Cardiac muscle cell (in vitro differentiated cells and primary cell): ENCODE data around the gene TSHZ1. TPM values are rescaled to one million over a fixed set of nuclear protein-coding genes. Genes with fewer than 3 reads are reported as not detected.

Experiments used
- DNase-seq, 2 donors: peaks; one replicate each; pipeline versions ENCODE4 v3.0.0 to v3.0.0-alpha.2; 2010 to 2017; ENCODE audit warnings: low read depth in 1 of 2, low spot score in 1 of 2
- H3K27ac ChIP-seq: fragments of 200-600 bp; sonication (generic); 2 replicates; pipeline ENCODE4 v1.5.1; 2016
- H3K27me3 ChIP-seq: fragments of 200-600 bp; sonication (generic); 2 replicates; pipeline ENCODE4 v1.6.0; 2016; ENCODE audit warnings: control low read depth
- H3K36me3 ChIP-seq: fragments of 200-600 bp; sonication (generic); 2 replicates; pipeline ENCODE4 v1.5.1; 2016; ENCODE audit warnings: control low read depth
- H3K4me1 ChIP-seq: fragments of 200-600 bp; sonication (generic); 2 replicates; pipeline ENCODE4 v1.8.1; 2017; ENCODE audit warnings: low read depth, mild to moderate bottlenecking, mixed run types
- H3K4me3 ChIP-seq: fragments of 200-600 bp; sonication (generic); 2 replicates; pipeline ENCODE4 v1.5.1; 2016; ENCODE audit warnings: mild to moderate bottlenecking
- H3K9me3 ChIP-seq: fragments of 200-600 bp; sonication (generic); 2 replicates; pipeline ENCODE4 v1.5.1; 2017; ENCODE audit warnings: low read depth, mild to moderate bottlenecking, control low read depth
- polyA plus RNA-seq: library from polyadenylated mRNA; unstranded; fragments of >200 nt; fragmentation: Nextera tagmentation; extraction: Ambion mirVana; gene quantifications from 2 replicates; pipeline ENCODE4 v1.2.1, GENCODE V29; 2016
- total RNA-seq: library from RNA; depleted of rRNA; stranded (reverse); fragments of >200 nt; gene quantifications from 2 replicates; pipeline ENCODE4 v1.2.3, GENCODE V29; 2016
- TF ChIP-seq, protein P1 (sequence below): IDR thresholded peaks from 2 replicates; pipeline ENCODE4 v1.5.1; 2012; ENCODE audit warnings: low read depth, mild to moderate bottlenecking, low read length

The TSHZ1 gene
- total and polyA plus RNA-seq, 2 experiments from 2014 or later: 6.5 to 13.5 TPM

GRCh38 chr18:75212751-75213090 lies 2.1 kb downstream of the TSHZ1 start:
- H3K27ac ChIP-seq: no peak overlapping the region
- peaks cover 13% of the 10 kb centered on the region for H3K4me1 ChIP-seq
- no peaks in the 10 kb centered on the region for H3K36me3 ChIP-seq
- H3K27me3 ChIP-seq: peaks cover 23% of the 10 kb centered on the region
- H3K9me3 ChIP-seq: no peaks in the 10 kb centered on the region
- peak overlapping the region; percentile 91 for H3K4me3 ChIP-seq
- TF ChIP-seq, protein P1, sequence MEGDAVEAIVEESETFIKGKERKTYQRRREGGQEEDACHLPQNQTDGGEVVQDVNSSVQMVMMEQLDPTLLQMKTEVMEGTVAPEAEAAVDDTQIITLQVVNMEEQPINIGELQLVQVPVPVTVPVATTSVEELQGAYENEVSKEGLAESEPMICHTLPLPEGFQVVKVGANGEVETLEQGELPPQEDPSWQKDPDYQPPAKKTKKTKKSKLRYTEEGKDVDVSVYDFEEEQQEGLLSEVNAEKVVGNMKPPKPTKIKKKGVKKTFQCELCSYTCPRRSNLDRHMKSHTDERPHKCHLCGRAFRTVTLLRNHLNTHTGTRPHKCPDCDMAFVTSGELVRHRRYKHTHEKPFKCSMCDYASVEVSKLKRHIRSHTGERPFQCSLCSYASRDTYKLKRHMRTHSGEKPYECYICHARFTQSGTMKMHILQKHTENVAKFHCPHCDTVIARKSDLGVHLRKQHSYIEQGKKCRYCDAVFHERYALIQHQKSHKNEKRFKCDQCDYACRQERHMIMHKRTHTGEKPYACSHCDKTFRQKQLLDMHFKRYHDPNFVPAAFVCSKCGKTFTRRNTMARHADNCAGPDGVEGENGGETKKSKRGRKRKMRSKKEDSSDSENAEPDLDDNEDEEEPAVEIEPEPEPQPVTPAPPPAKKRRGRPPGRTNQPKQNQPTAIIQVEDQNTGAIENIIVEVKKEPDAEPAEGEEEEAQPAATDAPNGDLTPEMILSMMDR: no peak
- no peak for DNase-seq

- H3K27ac ChIP-seq: no peak overlapping the region
- H3K36me3 ChIP-seq: no peaks in the 10 kb centered on the region
- peak in 1 of 2 donors; percentile 22 for DNase-seq
- H3K4me3 ChIP-seq: no peak overlapping the region
- TF ChIP-seq, protein P1: no peak
- no peaks in the 10 kb centered on the region for H3K9me3 ChIP-seq
- peaks cover 18% of the 10 kb centered on the region for H3K27me3 ChIP-seq
- peaks cover 23% of the 10 kb centered on the region for H3K4me1 ChIP-seq
Observed at GRCh38 chr18:75213611-75214331, 3.2 kb downstream of the TSHZ1 start.

DNA sequence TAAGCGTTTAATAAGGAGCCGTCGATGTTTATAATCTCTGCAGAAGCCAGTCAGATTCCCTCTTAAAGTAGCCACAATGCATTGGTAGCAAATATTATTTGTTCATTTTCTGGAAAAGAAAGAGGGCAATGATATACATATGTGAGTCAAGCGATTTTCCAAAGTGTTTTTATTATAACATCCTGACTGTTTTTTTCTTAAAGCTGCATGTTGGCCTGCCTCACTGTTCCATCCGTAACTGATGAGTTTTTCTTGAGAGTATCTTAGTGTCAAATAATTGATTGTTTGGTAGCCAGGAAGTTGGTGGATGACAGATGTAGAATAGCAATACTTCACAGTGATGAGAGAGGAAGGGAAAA lies 3.7 kb downstream of the TSHZ1 start:
- Histone ChIP-seq H3K9me3 (no peaks in the 10 kb centered on the region), H3K27me3 (peaks cover 18% of the 10 kb centered on the region), H3K4me1 (peaks cover 23% of the 10 kb centered on the region), H3K4me3 (no peak overlapping the region), H3K27ac (no peak overlapping the region), H3K36me3 (no peaks in the 10 kb centered on the region)
- TF ChIP-seq, protein P1: no peak
- no peak for DNase-seq

DNA sequence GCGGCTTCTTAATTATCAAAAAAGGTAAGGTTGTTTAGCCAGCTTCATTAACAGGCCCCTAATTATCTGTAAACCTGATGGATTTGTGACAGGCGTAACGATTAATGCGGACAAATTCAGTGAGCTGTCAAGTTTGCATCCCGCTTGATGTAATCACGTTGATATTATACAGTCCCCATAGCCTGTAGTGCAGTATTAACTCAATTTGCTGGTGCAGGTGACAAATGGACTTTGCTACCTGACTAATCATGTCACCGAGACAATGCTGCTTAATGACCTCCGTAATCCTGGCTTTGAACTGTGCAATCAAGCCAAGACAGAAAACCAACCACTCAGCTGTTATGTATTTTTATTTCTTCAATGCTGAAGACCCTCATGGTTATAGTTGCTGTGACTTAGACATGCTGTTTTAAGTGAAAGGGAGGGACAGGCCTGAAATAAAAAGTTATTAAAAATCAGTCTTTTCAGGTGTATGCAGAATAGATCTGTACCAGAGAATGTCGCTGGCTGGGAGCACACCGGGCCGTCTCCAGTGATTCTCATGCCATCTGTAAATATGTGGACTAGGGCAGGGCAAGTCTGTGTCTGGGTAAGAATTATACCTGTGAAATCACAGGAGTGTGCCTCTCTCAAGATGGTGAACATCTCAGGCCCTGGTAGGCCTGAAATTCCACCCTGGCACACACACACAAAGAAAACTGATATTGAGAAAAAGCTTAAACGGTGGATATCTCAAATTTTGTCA lies 4.3 kb downstream of the TSHZ1 start:
- Histone ChIP-seq H3K27me3 (peaks cover 18% of the 10 kb centered on the region), H3K4me3 (no peak overlapping the region), H3K27ac (no peak overlapping the region), H3K9me3 (no peaks in the 10 kb centered on the region), H3K36me3 (no peaks in the 10 kb centered on the region), H3K4me1 (peaks cover 23% of the 10 kb centered on the region)
- TF ChIP-seq, protein P1: no peak
- no peak for DNase-seq

DNA sequence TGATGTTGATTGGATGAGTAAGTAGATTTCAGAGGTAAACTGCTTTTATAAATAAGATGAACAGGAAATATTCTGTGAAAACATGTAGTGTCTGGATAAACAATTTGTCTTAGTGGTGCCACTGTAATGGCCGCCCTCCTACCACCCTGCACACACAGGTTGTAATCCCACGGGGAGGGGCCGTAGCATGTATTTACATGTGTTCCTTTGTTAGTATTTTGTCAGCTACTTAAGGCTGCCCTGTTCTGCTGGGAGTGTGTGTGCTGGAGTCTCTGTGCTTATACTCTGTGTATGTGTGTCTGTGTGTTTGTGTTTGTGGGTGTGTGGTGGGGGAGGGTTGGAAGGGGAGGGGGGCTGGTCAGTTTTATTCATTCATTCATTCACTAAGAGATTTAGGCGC lies 5.1 kb downstream of the TSHZ1 start:
- TF ChIP-seq, protein P1: no peak
- H3K36me3 ChIP-seq: no peaks in the 10 kb centered on the region
- no peak for DNase-seq
- no peaks in the 10 kb centered on the region for H3K9me3 ChIP-seq
- no peak overlapping the region for H3K4me3 ChIP-seq
- H3K4me1 ChIP-seq: peaks cover 19% of the 10 kb centered on the region
- H3K27ac ChIP-seq: no peak overlapping the region
- peaks cover 18% of the 10 kb centered on the region for H3K27me3 ChIP-seq
